Bronchial epithelial cell (primary cell): ENCODE data around the gene STAM2. TPM values are rescaled to one million over a fixed set of nuclear protein-coding genes. Genes with fewer than 3 reads are reported as not detected.
"Not testable (repeated sequence)": the region's sequence is repeated elsewhere in the genome, so short reads cannot be mapped to it uniquely, and the experiment has no call there.

Experiments used
- DNase-seq: peaks from one replicate; pipeline ENCODE4 v3.0.0-alpha.2; 2010; ENCODE audit warnings: low read depth
- FAIRE-seq: peaks from 2 replicates; lab custom pipeline; 2011; peaks lifted over from hg19 to GRCh38; lab: Jason Lieb, UNC
- H3K27me3 ChIP-seq: 2 replicates; pipeline ENCODE4 v1.5.1; 2011; ENCODE audit warnings: low read length; ENCODE audit not compliant: control insufficient read depth, insufficient read depth
- H3K36me3 ChIP-seq: 2 replicates; pipeline ENCODE4 v1.5.1; 2011; ENCODE audit warnings: low read length; ENCODE audit not compliant: control insufficient read depth, insufficient read depth
- H3K4me3 ChIP-seq: 2 replicates; pipeline ENCODE4 v1.5.1; 2011; ENCODE audit warnings: mild to moderate bottlenecking, low read depth, low read length, control low read depth
- total RNA-seq: library from RNA; depleted of rRNA; stranded (reverse); fragments of >200 nt; gene quantifications from 2 replicates; pipeline ENCODE4 v1.2.1, GENCODE V29; 2014
- TF ChIP-seq, protein P1 (sequence below): IDR thresholded peaks from 2 replicates; pipeline ENCODE4 v1.5.1; 2011; ENCODE audit warnings: mild to moderate bottlenecking, moderate library complexity, low read length, control low read depth, inconsistent platforms; ENCODE audit not compliant: insufficient read depth, severe bottlenecking

The STAM2 gene
- total RNA-seq, 1 donor from 2014 or later = 32.1 TPM

DNA sequence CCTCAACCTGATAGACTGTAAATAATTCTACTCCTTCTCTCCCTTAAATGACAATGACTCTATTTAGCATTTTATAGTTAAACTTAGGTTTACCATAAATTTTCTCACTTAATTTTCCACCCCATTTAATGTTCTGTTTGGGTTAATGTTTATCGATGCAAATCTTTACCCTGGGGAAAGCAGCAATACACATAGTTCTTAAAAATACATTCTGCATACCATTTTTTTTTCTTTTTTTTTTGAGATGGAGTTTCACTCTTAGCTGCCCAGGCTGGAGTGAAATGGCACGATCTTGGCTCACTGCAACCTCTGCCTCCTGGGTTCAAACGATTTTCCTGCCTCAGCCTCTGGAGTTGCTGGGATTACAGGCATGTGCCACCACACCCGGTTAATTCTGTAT is 14.0 kb downstream of the STAM2 start:
- no peak for FAIRE-seq
- DNase-seq = no peak
- Histone ChIP-seq H3K4me3 (no peak overlapping the region), H3K36me3 (no peaks in the 10 kb centered on the region), H3K27me3 (no peaks in the 10 kb centered on the region)
- TF ChIP-seq, protein P1, sequence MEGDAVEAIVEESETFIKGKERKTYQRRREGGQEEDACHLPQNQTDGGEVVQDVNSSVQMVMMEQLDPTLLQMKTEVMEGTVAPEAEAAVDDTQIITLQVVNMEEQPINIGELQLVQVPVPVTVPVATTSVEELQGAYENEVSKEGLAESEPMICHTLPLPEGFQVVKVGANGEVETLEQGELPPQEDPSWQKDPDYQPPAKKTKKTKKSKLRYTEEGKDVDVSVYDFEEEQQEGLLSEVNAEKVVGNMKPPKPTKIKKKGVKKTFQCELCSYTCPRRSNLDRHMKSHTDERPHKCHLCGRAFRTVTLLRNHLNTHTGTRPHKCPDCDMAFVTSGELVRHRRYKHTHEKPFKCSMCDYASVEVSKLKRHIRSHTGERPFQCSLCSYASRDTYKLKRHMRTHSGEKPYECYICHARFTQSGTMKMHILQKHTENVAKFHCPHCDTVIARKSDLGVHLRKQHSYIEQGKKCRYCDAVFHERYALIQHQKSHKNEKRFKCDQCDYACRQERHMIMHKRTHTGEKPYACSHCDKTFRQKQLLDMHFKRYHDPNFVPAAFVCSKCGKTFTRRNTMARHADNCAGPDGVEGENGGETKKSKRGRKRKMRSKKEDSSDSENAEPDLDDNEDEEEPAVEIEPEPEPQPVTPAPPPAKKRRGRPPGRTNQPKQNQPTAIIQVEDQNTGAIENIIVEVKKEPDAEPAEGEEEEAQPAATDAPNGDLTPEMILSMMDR = no peak

GRCh38 chr2:152160378-152160777 is 15.2 kb downstream of the STAM2 start:
- H3K27me3 ChIP-seq, H3K4me3 ChIP-seq, FAIRE-seq, H3K36me3 ChIP-seq, DNase-seq: not testable (repeated sequence)

GRCh38 chr2:152157253-152157652 is 18.3 kb downstream of the STAM2 start:
- FAIRE-seq = no peak
- no peaks in the 10 kb centered on the region for H3K36me3 ChIP-seq

GRCh38 chr2:152155209-152155608 is 20.4 kb downstream of the STAM2 start:
- FAIRE-seq (no peak), DNase-seq (peak; percentile 10)
- Histone ChIP-seq H3K4me3 (no peak overlapping the region), H3K27me3 (no peaks in the 10 kb centered on the region), H3K36me3 (no peaks in the 10 kb centered on the region)
- TF ChIP-seq, protein P1 = no peak

More at GRCh38 chr2:152157253-152157652, 18.3 kb downstream of the STAM2 start:
- TF ChIP-seq, protein P1 = no peak
- no peak for DNase-seq
- no peaks in the 10 kb centered on the region for H3K27me3 ChIP-seq
- H3K4me3 ChIP-seq = no peak overlapping the region

DNA sequence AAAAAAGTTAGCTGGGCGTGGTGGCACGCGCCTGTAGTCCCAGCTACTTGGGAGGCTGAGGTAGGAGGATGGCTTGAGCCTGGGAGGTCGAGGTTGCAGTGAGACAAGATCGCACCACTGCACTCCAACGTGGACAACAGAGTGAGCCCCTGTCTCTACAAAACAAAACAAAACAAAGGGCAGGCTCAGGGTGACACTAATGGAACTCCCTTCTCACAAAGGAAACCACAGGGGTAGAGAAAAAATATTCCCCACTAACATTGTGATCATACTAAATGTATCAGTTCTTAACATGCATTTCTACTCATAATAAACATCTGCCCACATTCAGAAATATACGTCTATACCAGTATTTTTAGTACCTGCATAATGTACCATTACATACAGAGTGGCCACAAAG is 21.1 kb downstream of the STAM2 start:
- no peaks in the 10 kb centered on the region for H3K36me3 ChIP-seq
- DNase-seq (no peak), FAIRE-seq (no peak)
- no peak overlapping the region for H3K4me3 ChIP-seq
- TF ChIP-seq, protein P1 = no peak
- H3K27me3 ChIP-seq = no peaks in the 10 kb centered on the region

- H3K27me3 ChIP-seq = no peaks in the 10 kb centered on the region
- TF ChIP-seq, protein P1 = no peak
- peaks cover 2% of the 10 kb centered on the region for H3K36me3 ChIP-seq
- DNase-seq = peak; percentile 13
- H3K4me3 ChIP-seq = no peak overlapping the region
- FAIRE-seq = peak; percentile 43
Observed at GRCh38 chr2:152134488-152135280, 40.9 kb downstream of the STAM2 start.
